A673 (cell line): ENCODE data around the gene INHBA.

Experiments used
- EZH2 ChIP-seq: fragments of 200-600 bp; sonication (generic); IDR thresholded peaks from 2 replicates; pipeline ENCODE4 v1.6.1; 2017; ENCODE audit warnings: borderline replicate concordance, low read depth, mild to moderate bottlenecking, mixed read lengths, antibody characterized with exemption, low read length; ENCODE audit not compliant: poor library complexity, severe bottlenecking
- TF ChIP-seq, protein P1 (sequence below): fragments of 300-800, 200-600 bp; sonication (generic); conservative IDR thresholded peaks from 2 replicates; pipeline ENCODE4 v1.5.1; 2017; ENCODE audit warnings: low read depth, mild to moderate bottlenecking, antibody characterized with exemption, low read length, moderate library complexity, mixed read lengths

DNA sequence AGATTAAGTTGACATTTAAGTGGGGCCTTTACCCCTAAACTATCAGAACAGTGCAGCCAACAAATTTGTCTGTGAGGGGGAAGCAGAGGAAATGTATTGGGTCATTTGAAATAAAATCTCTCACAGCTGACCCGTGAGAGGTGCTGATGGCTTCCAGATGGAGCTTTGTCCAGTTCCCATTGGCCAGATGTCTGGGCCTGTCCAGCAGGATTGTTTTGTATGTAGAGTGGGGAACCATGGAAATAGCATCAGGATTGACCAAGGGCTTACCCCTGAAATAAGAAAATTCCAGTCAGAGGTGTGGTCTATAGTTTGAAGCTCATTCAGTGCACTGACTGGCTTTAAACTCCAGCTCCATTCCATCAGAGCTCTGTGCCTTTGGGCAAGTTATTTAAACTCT, 50.6 kb downstream of the INHBA start:
- TF ChIP-seq, protein P1, sequence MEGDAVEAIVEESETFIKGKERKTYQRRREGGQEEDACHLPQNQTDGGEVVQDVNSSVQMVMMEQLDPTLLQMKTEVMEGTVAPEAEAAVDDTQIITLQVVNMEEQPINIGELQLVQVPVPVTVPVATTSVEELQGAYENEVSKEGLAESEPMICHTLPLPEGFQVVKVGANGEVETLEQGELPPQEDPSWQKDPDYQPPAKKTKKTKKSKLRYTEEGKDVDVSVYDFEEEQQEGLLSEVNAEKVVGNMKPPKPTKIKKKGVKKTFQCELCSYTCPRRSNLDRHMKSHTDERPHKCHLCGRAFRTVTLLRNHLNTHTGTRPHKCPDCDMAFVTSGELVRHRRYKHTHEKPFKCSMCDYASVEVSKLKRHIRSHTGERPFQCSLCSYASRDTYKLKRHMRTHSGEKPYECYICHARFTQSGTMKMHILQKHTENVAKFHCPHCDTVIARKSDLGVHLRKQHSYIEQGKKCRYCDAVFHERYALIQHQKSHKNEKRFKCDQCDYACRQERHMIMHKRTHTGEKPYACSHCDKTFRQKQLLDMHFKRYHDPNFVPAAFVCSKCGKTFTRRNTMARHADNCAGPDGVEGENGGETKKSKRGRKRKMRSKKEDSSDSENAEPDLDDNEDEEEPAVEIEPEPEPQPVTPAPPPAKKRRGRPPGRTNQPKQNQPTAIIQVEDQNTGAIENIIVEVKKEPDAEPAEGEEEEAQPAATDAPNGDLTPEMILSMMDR = no peak
- no peak for TF ChIP-seq EZH2
